Measurements from ENCODE around the gene CCL21.
A peak's percentile ranks its signal among the peaks of the same experiment; 100 is the strongest.

The CCL21 gene

GRCh38 chr9:34701769-34702736 lies 7.9 kb downstream of the CCL21 start:
- DNase-seq = peak; percentile 74

GRCh38 chr9:34701023-34701768 lies 8.7 kb downstream of the CCL21 start:
- peak; percentile 60 for DNase-seq

- DNase-seq = no peak
Measured at GRCh38 chr9:34694811-34695210, 15.1 kb downstream of the CCL21 start.

- no peak for DNase-seq
Measured at GRCh38 chr9:34693560-34693959, 16.4 kb downstream of the CCL21 start.

GRCh38 chr9:34691936-34692315 lies 18.0 kb downstream of the CCL21 start:
- DNase-seq = no peak

- DNase-seq = no peak
Measured at GRCh38 chr9:34690983-34691935, 18.7 kb downstream of the CCL21 start, which contains the start of gene CCL19. TSS of gene CCL19 (minus strand) at chr9:34691276. CDS start at chr9:34691139, 137 bp downstream.

- no peak for DNase-seq
Measured at GRCh38 chr9:34689512-34689911, 20.4 kb downstream of the CCL21 start.

GRCh38 chr9:34689116-34689470 lies 20.8 kb downstream of the CCL21 start:
- no peak for DNase-seq

GRCh38 chr9:34688329-34689115 lies 21.4 kb downstream of the CCL21 start:
- DNase-seq = no peak

- DNase-seq = no peak
Measured at GRCh38 chr9:34687276-34688030, 22.5 kb downstream of the CCL21 start.

GRCh38 chr9:34686732-34687131 lies 23.2 kb downstream of the CCL21 start:
- no peak for DNase-seq

- no peak for DNase-seq
Measured at GRCh38 chr9:34686231-34686630, 23.7 kb downstream of the CCL21 start.

- no peak for DNase-seq
Measured at GRCh38 chr9:34685591-34685990, 24.3 kb downstream of the CCL21 start.

GRCh38 chr9:34684816-34685215 lies 25.1 kb downstream of the CCL21 start:
- no peak for DNase-seq

- DNase-seq = no peak
Measured at GRCh38 chr9:34684145-34684544, 25.8 kb downstream of the CCL21 start.

GRCh38 chr9:34675869-34676268 lies 34.1 kb downstream of the CCL21 start:
- DNase-seq = no peak

GRCh38 chr9:34675048-34675714 lies 34.8 kb downstream of the CCL21 start:
- peak; percentile 89 for DNase-seq

- DNase-seq = no peak
Measured at GRCh38 chr9:34674440-34674839, 35.5 kb downstream of the CCL21 start.

GRCh38 chr9:34671307-34671706 lies 38.6 kb downstream of the CCL21 start:
- no peak for DNase-seq

GRCh38 chr9:34669809-34670562 lies 40.0 kb downstream of the CCL21 start:
- no peak for DNase-seq
